Measurements from ENCODE around the gene UBE2S.
"Not testable (repeated sequence)": the region's sequence is repeated elsewhere in the genome, so short reads cannot be mapped to it uniquely, and the experiment has no call there.

The UBE2S gene

DNA sequence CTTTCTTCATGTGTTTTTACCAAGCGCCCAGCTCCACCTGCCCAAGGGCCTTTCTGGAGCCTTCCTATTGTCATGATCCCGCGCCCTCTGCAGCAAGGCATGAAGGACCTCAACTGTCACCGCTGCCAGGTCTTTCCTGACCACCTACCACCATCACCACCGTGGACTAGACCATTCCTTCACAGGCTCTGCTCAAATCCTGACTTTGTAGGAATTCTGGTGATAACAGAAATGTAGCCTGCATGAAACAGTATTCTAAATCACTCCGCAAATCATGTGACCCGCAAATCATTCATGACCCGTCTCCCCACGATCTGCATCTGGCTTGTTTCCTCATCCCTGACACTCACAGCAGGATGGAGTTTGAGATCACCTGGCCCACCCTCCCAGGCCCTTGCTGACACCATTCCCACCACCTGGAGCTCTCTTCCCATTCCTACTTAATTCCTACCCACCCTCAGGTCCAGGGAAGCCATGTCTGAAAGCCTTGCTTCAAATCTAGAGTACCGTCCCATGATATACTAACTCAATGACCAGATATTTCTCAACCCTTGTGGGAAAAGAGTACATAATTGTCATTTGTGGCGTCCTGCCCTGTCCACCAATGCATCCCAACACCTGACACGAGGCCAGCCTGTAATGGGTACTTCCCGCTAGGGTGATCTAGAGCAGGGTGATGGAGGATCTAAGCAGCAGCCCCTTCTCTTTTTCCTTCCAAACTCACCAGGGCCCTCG lies 1.3 kb downstream of the UBE2S start:
- no peak for DNase-seq (ENCODE audit: low spot score)

DNA sequence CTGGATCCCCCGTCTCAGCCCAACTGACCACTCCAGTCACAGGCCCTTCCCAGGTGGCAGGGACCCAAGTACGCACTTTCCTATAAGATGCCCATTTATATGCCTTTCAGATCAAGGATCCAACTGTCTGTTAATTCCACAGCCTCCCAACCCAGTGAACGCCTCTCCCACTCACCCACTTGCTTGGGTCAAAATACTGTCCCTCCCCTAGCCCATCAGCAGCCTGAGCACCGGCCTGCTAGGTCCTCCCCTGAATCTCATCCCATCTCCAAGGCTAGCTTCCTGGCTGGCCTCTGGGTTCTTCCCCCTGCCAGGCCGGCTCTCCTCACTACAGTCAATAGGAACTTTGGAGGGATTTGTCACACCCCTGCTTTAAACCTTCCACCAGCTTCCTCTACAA lies 1.9 kb downstream of the UBE2S start:
- DNase-seq (ENCODE audit: low spot score): no peak

DNA sequence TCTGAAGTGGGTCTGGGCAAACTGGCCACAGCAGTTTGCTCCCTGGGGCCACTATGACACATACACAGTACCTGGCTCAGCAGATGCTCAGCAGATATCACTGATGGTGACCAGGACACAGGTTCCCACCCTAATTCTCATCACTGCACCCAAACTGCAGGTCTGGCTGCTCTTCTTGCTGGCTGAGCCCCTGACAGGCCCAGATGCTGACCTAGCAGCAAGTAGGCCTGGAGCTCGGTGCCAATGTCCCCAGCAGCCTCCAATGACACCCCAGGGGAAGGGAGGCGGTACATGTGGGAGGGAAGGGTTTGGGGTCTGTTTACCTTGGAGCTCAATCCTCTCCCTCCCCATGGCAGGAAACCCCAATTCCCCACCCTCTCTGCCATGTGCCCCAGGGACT lies 5.1 kb downstream of the UBE2S start:
- no peak for DNase-seq (ENCODE audit: low spot score)

DNA sequence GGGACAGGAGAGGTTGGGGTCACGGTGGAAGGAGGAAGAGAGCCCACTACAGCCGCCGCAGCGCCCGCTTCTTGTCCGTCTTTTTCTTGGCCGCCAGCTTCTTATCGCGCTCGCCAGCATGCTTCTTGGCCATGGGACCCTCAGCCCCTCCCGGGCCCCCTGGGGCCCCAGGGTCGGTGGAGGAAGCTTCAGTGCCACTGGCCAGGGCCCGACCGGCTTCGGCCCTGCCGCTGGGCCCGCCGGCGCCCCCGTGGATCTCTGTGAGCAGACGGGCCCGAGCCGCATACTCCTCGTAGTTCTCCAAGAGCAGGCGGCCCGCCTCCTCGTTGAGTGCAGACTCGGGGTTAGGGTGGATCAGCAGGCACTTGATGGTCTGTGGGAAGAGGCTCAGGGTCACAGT lies 6.2 kb downstream of the UBE2S start:
- DNase-seq (ENCODE audit: low spot score): not testable (repeated sequence)

DNA sequence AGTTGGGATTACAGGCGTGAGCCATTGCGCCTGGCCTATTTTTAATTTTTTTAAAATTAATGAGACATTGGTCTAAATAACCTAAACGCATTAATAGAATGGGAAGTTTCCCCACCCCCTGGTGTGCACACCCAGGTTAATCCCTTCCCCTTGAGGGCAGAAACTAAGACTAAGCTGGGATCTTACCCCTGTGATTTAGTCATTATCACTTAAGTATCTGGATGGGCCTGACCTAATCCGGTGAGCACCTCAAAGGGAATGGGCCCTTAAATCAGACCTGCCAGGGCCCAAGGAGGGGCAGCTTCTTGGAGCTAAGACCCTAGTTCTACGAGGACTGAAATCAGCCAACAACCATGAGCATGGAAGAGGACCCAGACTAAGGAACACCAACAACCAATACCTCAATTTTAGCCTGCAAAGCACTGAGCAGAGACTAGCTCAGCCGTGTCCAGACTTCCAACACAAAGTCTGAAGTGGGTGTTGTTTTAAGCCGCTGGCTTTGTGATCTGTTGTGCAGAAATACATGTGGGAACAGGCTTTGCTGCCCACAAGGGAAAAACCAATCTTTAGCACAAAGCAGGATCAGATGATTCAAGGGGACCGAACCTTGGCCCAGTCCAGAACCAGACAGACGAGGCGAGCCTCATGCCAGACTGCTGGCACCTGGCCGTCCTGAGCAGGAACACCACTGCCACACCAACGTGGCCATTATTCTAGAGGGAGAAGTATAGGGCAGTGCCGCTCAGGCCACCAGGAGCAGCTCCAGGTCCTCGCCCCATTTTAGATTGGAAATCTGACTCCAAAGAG lies 7.1 kb downstream of the UBE2S start:
- DNase-seq (ENCODE audit: low spot score): no peak

DNA sequence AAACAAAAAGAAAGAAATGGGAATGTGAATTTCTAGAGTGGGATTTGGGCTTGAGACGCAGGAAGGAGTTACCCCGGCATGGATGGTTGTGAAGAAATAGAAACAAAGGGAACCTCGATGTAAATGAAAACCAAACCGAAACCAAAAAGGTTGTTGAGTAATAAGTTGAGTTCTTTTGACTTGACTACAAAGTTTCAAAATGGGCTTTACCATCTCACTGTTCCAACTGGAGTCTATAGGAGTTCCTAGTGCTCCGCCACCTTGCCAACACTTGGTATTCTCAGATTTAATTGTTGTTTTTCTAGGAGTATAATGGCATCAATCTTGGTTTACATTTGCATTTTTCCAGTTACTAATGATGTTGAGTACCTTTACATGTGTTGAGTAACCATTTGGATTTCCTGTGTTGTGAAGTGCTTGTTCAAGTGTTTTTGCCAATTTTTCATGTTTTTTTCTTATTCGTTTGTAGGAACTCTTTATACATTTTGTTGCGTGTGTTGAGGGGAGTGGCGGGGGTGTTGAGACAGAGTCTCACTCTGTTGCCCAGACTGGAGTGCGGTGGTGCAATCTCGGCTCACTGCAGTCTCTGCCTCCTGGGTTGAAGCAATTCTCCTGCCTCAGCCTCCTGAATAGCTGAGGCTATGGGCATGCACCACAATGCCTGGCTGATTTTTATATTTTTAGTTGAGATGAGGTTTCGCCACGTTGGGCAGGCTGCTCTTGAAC lies 9.2 kb downstream of the UBE2S start:
- no peak for DNase-seq (ENCODE audit: low spot score)

DNA sequence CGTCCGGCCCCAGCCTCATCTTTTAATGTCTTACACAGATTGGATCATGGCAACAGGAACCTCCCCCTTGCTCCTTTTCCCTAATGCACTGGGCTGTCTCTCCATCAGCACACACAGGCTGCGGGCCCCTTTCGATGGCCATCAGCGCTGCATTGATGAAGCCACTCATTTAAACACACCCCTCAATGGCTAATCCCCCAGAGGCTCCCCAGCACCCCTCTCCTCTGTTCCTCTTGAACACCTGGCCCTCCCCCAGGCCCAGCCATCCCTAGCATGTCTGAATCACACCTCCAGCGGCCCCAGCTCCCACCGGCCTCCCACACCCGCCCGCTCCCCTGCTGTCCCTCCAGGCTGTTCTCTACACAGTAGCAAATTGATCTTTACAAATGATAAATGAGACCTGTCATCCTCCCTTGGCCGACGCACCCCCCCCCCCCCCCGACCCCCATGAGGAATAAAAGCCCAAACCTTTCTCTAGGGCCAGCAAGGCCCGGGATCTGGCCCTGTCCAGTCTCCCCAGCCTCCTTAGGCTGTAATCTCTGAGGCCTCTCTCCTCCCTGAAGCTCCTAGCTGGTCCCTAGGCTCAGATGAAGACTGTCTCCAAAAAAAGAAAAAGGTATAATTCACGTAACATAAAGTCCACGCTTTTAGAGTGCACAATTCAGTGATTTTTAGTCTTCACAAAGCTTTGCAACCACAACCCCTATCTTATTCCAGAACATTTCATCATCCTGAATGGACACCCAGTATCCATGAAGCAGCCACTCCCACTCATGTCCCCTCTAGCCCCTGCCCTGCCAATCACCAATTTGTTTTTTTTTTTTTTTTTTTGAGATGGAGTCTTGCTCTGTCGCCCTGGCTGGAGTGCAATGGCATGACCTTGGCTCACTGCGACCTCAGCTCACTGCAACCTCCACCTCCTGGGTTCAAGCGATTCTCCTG lies 14.5 kb downstream of the UBE2S start:
- no peak for DNase-seq (ENCODE audit: low spot score)

DNA sequence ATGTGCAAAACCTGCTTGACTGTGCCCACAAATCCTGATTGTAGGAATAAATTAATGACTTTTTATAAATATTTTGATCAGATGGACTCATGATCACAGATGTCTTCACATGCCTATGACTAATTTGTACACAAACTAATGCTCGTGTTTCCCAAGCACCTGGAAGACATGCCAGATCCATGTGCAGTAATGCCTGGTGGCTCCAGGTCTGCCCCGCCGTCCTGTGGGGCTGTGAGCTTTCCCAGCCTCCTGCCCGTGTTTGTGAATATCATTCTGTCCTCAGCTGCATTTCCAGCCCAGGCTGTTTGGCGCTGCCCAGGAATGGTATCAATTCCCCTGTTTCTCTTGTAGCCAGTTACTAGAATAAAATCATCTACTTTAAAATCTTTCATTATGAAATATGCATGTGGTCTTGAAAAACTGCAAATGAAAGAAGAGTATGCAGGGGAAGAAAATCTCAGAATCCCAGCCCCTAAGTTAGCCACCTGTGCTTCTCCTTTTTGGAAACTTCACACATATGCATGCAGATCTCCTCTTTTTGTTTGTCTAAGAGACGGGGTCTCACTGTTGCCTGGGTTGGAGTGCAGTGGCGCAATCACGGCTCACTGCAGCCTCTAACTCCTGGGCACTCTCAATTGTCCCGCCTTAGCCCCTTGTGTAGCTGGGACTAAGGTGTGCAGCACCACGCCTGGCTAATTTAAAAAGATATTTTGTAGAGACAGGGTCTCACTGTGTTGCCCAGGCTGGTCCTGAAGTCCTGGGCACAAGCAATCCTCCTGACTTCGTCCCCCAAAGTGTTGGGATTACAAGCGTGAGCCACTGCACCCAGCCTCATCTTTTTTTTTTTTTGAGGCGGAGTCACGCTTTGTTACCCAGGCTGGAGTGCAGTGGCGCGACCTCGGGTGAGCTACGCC lies 15.6 kb downstream of the UBE2S start:
- DNase-seq (ENCODE audit: low spot score): no peak

DNA sequence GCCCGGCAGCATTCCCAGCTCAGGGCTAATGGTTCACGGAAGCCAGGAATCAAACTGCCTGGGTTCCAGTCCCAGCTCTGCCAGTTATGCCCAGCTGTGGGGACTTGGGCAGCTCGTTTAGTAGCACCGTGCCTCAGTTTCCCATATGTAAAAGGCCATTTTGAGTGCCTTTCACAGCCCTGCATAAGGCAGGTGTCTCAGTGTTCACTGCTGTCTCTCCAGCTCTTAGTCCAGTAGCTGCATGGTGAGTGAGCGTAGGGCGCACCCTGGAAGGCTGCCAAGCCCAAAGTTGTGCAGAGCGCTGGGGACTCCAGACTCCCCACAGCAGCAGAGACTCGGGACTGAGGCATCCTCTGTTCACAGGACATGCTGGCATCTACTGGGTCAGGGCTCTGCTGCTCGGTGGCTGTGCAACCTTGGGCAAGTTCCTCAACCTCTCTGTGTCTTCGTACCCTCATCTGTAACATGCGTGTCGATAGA lies 16.4 kb downstream of the UBE2S start:
- no peak for DNase-seq (ENCODE audit: low spot score)

DNA sequence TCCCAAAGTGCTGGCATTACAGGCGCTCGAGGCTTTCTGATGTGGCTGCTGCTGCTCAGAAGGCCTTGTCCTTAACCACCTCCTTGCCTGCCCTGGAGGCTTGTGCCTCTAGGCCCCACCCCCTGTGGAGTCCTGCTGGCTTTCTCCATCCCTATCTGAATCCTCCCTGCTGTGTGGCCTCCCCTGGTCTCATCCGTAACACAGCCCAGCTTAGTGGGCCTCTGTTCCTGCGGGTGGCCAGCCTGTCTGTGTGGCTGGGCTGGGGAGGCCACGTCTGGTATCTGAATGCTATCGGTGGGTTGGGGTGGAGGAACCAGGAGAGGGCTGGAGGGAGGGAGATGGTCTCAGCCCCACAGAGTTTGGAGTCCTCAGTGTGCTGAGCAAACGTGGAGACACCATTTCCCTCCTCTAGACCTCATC lies 17.1 kb downstream of the UBE2S start:
- DNase-seq (ENCODE audit: low spot score): no peak

DNA sequence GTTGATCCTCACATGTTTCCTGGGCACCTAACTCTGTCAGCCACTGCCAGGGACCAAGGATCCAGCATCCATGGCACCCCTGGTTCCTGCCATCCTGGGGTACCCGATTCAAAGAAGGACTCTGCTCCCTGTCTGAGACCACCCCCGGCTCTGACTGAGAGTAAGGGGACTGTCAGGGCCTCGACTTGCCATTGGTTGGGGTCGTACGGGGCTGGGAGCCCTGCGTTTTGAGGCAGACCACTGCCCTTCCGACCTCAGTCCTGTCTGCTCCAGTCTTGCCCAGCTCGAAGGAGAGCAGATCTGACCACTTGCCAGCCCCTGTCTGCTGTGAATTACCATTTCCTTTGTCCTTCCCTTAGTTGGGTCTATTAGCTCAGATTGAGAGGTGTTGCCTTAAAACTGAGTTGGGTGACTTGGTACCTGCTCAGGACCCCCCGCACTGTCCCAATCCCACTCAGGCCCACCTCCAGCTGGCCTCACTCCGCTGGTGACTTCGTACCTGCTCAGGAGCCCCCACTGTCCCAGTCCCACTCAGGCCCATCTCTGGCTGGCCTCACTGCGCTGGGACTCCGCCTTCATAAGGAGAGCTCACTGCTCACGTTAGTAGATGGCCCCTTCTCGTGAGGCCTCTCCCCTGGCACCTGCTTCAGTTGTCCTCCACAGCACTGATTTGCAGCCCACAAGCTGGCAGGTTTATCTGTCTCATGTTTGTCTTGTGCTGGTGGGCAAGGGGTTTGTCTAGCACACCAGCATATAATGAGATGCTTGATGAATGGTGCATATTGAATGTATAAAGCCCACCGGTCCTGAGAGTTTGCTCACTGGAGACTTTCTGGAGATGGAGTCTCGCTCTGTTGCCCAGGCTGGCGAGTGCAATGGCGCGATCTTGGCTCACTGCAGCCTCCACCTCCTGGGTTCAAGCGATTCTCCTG lies 17.9 kb downstream of the UBE2S start:
- DNase-seq (ENCODE audit: low spot score): no peak

DNA sequence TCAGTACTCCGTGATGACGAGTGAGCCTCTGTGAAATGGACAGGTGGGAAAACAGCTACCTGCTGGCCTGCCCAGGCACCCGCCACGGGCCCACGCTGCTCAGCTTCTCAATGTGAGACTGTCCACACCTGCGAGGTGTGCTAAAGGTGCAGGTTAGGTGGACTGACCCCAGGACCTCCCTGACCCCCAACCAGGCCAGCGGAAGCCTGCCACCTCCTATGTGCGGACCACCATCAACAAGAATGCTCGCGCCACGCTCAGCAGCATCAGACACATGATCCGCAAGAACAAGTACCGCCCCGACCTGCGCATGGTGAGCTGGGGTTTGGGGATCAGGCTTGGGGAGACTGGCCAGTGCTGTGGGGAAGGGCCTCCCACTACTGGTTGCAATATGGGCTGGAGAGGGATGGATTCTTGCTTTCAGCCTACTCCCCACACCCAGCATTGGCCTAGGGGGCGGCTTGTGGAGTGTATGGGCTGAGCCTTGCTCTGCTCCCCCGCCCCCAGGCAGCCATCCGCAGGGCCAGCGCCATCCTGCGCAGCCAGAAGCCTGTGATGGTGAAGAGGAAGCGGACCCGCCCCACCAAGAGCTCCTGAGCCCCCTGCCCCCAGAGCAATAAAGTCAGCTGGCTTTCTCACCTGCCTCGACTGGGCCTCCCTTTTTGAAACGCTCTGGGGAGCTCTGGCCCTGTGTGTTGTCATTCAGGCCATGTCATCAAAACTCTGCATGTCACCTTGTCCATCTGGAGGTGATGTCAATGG lies 19.7 kb downstream of the UBE2S start:
- no peak for DNase-seq (ENCODE audit: low spot score)

DNA sequence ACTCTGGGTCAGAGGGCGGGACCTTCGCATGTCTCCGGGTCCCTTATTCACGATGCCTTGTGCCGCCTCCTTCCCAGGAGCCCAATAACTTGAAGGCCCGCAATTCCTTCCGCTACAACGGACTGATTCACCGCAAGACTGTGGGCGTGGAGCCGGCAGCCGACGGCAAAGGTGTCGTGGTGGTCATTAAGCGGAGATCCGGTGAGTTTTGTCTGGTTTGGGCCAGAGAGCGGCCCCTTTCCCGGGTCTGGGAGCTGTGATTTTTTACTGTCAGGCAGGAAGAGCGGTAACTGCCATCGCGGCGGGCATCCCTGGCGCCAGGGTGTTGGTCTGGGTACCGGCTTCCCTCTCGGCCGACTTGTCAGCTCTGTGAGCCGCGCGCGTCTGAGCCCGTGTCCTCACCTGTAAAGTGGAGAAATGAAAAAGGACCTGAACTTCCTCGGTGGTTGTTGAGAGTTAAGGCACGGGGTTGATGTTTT lies 21.1 kb downstream of the UBE2S start:
- no peak for DNase-seq (ENCODE audit: low spot score)

DNA sequence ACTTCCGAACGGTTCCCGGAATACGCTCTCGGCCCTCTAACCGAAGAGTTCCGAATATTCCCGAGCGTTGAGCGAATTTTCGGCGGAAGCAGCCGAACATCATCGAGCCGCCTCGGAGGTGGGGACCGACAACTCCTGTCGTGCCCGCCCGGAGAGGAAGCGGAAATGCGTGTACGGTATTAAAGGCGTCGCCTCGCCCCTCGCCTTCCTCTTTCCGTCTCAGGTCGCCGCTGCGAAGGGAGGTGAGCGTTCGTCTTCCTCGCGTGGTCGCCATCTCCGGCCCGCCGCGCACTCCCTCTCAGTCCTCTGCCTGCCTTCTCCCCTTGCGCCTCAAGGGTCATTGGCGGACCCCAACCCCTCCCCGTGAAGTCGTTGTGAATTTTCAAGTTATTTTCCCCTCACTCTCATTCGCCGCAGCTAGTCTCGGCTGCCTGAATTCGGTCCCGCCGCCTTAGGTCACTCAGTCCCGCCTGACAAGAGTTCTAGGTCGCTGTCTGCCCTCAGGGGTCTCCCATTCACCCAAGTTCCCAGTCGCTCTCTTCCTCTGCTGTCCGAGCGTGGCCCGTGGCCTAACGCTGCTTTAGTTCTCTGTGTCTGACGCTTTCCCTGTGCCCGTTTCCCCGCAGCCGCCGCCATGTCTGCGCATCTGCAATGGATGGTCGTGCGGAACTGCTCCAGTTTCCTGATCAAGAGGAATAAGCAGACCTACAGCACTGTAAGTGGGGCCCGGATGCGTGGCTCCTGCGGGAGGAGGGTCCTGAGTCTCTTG lies 21.7 kb downstream of the UBE2S start, which contains the start of gene RPL28:
Gene RPL28 (plus strand): TSS at position 209 of the 769 bp plus-strand sequence. CDS start 426 bp downstream, at position 635.
- peak; percentile 98 for DNase-seq (ENCODE audit: low spot score)

DNA sequence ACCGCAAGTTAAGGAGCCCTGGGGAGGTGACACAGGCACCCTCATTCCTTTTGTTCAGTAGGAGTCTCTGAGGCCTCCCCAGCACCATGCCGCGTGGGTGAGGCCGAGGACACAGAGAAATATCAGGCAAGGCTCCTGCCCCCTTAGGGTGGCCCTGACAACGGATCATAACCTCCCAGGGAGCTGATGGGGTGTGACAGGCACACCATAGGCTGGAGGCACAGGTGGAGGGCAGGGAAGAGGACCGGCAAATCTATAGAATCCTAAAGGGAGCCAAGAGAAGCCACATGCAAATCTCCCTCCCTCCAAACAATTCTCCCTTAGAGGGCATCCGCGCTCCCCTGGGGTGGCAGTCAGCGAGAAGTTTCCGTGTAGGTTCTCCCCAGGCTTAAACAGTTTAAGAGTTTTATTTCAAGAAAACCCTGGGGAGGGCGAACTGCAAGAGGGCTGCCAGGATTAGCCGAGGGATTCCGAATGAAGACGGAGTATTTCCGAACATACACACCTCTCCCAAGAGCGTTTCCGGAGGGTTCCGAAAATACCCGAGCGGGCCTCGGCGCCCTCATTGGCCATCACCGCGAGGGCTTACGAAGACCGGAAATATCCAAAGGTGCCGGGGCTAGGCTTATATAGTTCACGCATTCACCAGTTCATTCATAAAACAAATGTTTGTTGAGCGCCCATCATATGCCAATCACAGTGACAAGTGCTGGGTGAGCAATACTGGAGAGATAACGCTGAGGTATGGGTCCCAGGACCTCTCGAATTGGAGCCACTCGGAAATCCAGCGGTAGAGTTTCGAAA lies 22.5 kb downstream of the UBE2S start:
- DNase-seq (ENCODE audit: low spot score): peak; percentile 92

DNA sequence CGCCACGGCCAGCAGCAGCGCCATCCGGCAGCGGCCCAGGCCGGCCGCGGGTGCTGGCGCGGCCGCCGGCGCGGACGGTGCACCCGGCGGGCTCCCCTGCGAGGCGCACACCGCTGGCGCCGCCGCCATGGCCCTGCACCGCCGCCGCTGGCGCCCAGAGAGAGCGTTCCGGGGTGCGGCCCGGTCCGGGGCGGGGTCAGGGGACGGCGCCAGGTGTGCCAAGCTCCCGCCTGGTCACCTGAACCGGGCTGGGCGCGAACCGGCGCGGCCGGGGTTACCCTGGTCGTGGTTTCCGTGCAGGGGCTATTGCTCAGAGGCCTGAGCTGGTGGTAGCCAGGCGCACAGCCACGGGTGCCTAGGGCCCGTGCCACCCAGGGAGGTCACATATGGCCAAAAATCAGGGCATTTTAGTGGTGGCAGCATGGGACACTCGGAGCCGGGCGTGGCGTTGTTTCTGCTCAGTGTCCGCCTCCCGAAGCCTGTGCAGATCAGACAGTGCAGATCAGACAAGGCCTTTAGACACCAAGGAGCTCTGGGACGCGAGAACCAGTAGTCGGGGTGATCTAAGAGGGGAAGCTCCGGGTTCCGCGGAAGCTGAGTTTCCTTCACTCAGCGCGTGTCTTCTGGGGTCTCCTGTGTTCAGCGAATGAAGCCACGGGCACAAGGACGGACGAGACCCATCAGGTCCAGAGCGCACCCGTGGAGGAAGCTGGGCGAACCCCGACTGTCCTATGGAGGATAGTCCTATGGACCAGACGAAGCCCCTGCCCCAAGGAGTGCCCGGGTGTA lies 23.3 kb downstream of the UBE2S start, which contains the start of gene TMEM238:
Gene TMEM238 (minus strand): TSS at position 162 of the 789 bp plus-strand sequence. CDS start 33 bp downstream, at position 129.
- peak; percentile 56 for DNase-seq (ENCODE audit: low spot score)
